HepG2 (cell line): Measurements from ENCODE around the gene SPIN1. TPM values are rescaled to one million over a fixed set of nuclear protein-coding genes. Genes with fewer than 3 reads are reported as not detected.

Experiments used
- ATAC-seq: fragments of 200-7000 bp; cut with Tn5 transposase; 3 replicates; pipeline ENCODE4 v1.9.1; 2020; ENCODE audit warnings: mild to moderate bottlenecking, moderate library complexity
- BruUV-seq: library from RNA; stranded (reverse); fragments of 400-500 nt; replicated peaks from 2 replicates; lab custom pipeline; 2021; lab: Mats Ljungman, UMichigan
- CTCF ChIA-PET: fragments of 300-600 bp; formaldehyde crosslinking; extraction: SDS; loops from one replicate; lab custom pipeline; 2021; ENCODE audit warnings: low total read pairs, inconsistent platforms, low intra/inter-chr PET ratio; lab: Yijun Ruan, JAX
- POLR2A ChIA-PET: fragments of 350-600 bp; sonication (Branson Sonifier 250); formaldehyde crosslinking; loops from one replicate; lab custom pipeline; 2020; ENCODE audit warnings: antibody characterized with exemption, inconsistent platforms; lab: Yijun Ruan, JAX
- DNase-seq: peaks from one replicate; pipeline ENCODE4 v3.0.0-alpha.2; 2015; ENCODE audit warnings: low spot score
- FAIRE-seq: peaks from 3 replicates; lab custom pipeline; 2011; peaks lifted over from hg19 to GRCh38; lab: Jason Lieb, UNC
- H2AFZ ChIP-seq: one replicate; pipeline ENCODE4 v1.6.1; 2011; ENCODE audit warnings: low read length, inconsistent platforms
- H3K27ac ChIP-seq: fragments of 300-600 bp; 3 replicates; pipeline ENCODE4 v1.8.0; 2011; ENCODE audit warnings: mixed run types, mild to moderate bottlenecking, mixed read lengths, low read length, inconsistent platforms; ENCODE audit not compliant: insufficient read depth; ENCODE audit errors: extremely low read length
- H3K27me3 ChIP-seq, 2 experiments: fragments of 200-600 bp in 1 of 2; 2 replicates in 1 of 2; 3 replicates in 1 of 2; pipeline versions ENCODE4 v1.6.0 to v1.8.0; 2011; ENCODE audit warnings: low read length in 2 of 2, mild to moderate bottlenecking in 2 of 2, moderate library complexity in 2 of 2, inconsistent platforms in 1 of 2; ENCODE audit not compliant: insufficient read depth in 2 of 2, control insufficient read depth in 1 of 2
- H3K36me3 ChIP-seq, 2 experiments: fragments of 200-600 bp in 1 of 2; replicated peaks in 1 of 2; 2 replicates in 1 of 2; 3 replicates in 1 of 2; pipeline versions ENCODE4 v1.5.1 to v1.8.0; 2011; ENCODE audit warnings: low read length in 2 of 2, inconsistent platforms in 1 of 2; ENCODE audit not compliant: insufficient read depth in 2 of 2, control insufficient read depth in 1 of 2
- H3K4me1 ChIP-seq: 2 replicates; pipeline ENCODE4 v1.5.1; 2012; ENCODE audit warnings: low read length, inconsistent platforms; ENCODE audit not compliant: insufficient read depth
- H3K4me2 ChIP-seq: 2 replicates; pipeline ENCODE4 v1.6.0; 2011; ENCODE audit warnings: low read depth, low read length, inconsistent platforms
- H3K4me3 ChIP-seq, 3 experiments: fragments of 200-600 bp in 1 of 3; sonication (generic), shearing (Covaris generic) in 1 of 3; replicated peaks in 1 of 3; 2 replicates each; pipeline ENCODE4 v1.5.1; 2011 to 2016; ENCODE audit warnings: low read length in 3 of 3, inconsistent platforms in 2 of 3, low read depth in 2 of 3, mild to moderate bottlenecking in 2 of 3, control low read depth in 1 of 3, mixed read lengths in 1 of 3; ENCODE audit not compliant: insufficient read depth in 1 of 3
- H3K79me2 ChIP-seq: one replicate; pipeline ENCODE4 v1.6.1; 2011; ENCODE audit warnings: low read length, inconsistent platforms; ENCODE audit not compliant: insufficient read depth
- H3K9ac ChIP-seq: 2 replicates; pipeline ENCODE4 v1.6.0; 2011; ENCODE audit warnings: mild to moderate bottlenecking, low read depth, low read length, inconsistent platforms; ENCODE audit not compliant: insufficient read depth
- H3K9me3 ChIP-seq: 2 replicates; pipeline ENCODE4 v1.5.1; 2012; ENCODE audit warnings: mild to moderate bottlenecking, low read length
- H4K20me1 ChIP-seq: 2 replicates; pipeline ENCODE4 v1.6.0; 2011; ENCODE audit warnings: inconsistent platforms, mild to moderate bottlenecking, low read length, moderate library complexity; ENCODE audit not compliant: insufficient read depth
- HIC2 ChIP-seq: sonication (generic); formaldehyde crosslinking; IDR thresholded peaks from 2 replicates; pipeline ENCODE4 v1.9.0; 2022; ENCODE audit warnings: low read depth, missing genetic modification reagents
- JUN ChIP-seq: sonication (generic); formaldehyde crosslinking; IDR thresholded peaks from 2 replicates; pipeline ENCODE4 v1.4.0; 2020; ENCODE audit warnings: mild to moderate bottlenecking, missing genetic modification reagents
- REL ChIP-seq: sonication (generic); formaldehyde crosslinking; conservative IDR thresholded peaks from 2 replicates; pipeline ENCODE4 v1.8.0; 2022; ENCODE audit warnings: mild to moderate bottlenecking, missing genetic modification reagents, moderate library complexity
- SMARCC2 ChIP-seq: fragments of 450-650 bp; IDR thresholded peaks from 2 replicates; pipeline ENCODE4 v1.6.1; 2017; ENCODE audit warnings: antibody characterized with exemption, mild to moderate bottlenecking
- XBP1 ChIP-seq: sonication (generic); formaldehyde crosslinking; IDR thresholded peaks from 2 replicates; pipeline ENCODE4 v1.5.0; 2020; ENCODE audit warnings: missing genetic modification reagents
- ZBTB39 ChIP-seq: sonication (generic); formaldehyde crosslinking; IDR thresholded peaks from 2 replicates; pipeline ENCODE4 v1.5.0; 2020; ENCODE audit warnings: missing genetic modification reagents
- ZBTB7B ChIP-seq: sonication (generic); formaldehyde crosslinking; IDR thresholded peaks from 2 replicates; pipeline ENCODE4 v1.4.0; 2020; ENCODE audit warnings: missing genetic modification reagents
- ZNF333 ChIP-seq: sonication (generic); formaldehyde crosslinking; IDR thresholded peaks from 2 replicates; pipeline ENCODE4 v1.4.0; 2020; ENCODE audit warnings: mild to moderate bottlenecking, missing genetic modification reagents, borderline replicate concordance
- ZNF546 ChIP-seq: sonication (generic); formaldehyde crosslinking; conservative IDR thresholded peaks from 2 replicates; pipeline ENCODE4 v1.8.1; 2023; ENCODE audit warnings: mild to moderate bottlenecking, missing genetic modification reagents
- ZNF646 ChIP-seq: sonication (generic); formaldehyde crosslinking; IDR thresholded peaks from 2 replicates; pipeline ENCODE4 v1.9.0; 2021; ENCODE audit warnings: mild to moderate bottlenecking, missing genetic modification reagents
- ZNF841 ChIP-seq: sonication (generic); formaldehyde crosslinking; IDR thresholded peaks from 2 replicates; pipeline ENCODE4 v1.8.1; 2023; ENCODE audit warnings: missing genetic modification reagents, borderline replicate concordance
- WGBS: methylation state at CpG from one replicate; pipeline ENCODE4 v1.1.6; 2017; ENCODE audit warnings: low lambda C conversion rate; 5-methylcytosine and 5-hydroxymethylcytosine counted together
- in situ Hi-C: cut with HindIII; loops from 2 replicates; pipeline ENCODE4 v1.10.0; 2017; ENCODE audit warnings: low pct_unique_long_range_greater_than_20kb; ENCODE audit not compliant: extremely low pct_ligation_motif_present
- intact Hi-C: fragments of 100-400 bp; cut with micrococcal nuclease; formaldehyde crosslinking; loops from one replicate; pipeline ENCODE4 v1.10.0; 2022; ENCODE audit not compliant: unreplicated experiment
- polyA plus RNA-seq, 8 experiments: library from polyadenylated mRNA; depleted of rRNA in 3 of 8; stranded (reverse) in 7 of 8; unstranded in 1 of 8; fragments of >200 nt; fragmentation: Illumina TruSeq in 4 of 8; extraction: Trizol in 4 of 8; gene quantifications; 2 replicates each; pipeline versions ENCODE4 v1.2.1 to v1.2.3, GENCODE V29; 2011 to 2016; ENCODE audit warnings: low read depth in 4 of 8, missing spikeins in 1 of 8, mixed read lengths in 1 of 8; ENCODE audit not compliant: insufficient read depth in 1 of 8
- total RNA-seq, 5 experiments: library from RNA; depleted of rRNA; stranded (reverse); fragments of >200 nt; fragmentation: Illumina TruSeq; extraction: Trizol; gene quantifications; 2 replicates each; pipeline ENCODE4 v1.2.3, GENCODE V29; 2016; ENCODE audit warnings: low read depth in 1 of 5

Gene SPIN1
- total and polyA plus RNA-seq, 2 of the 13 experiments (the other 11 are each of a cell fraction or from before 2014, with no cell fraction given), result 20.0 to 24.3 TPM

GRCh38 chr9:88362681-88363080, 25.6 kb upstream of the SPIN1 start:
- in situ Hi-C loops, result no loop called here
- POLR2A ChIA-PET, result no interaction called here
- CTCF ChIA-PET, result no interaction called here

GRCh38 chr9:88363661-88364060, 24.6 kb upstream of the SPIN1 start:
- in situ Hi-C loops (no loop called here), intact Hi-C loops (no loop called here)
- H3K27ac ChIP-seq, result no peak overlapping the region
- no peak overlapping the region for H3K4me3 ChIP-seq
- H3K36me3 ChIP-seq, result no peaks in the 10 kb centered on the region
- no peak overlapping the region for H2AFZ ChIP-seq
- ChIA-PET CTCF (no interaction called here), POLR2A (no interaction called here)
- no peaks in the 10 kb centered on the region for H3K4me1 ChIP-seq
- WGBS, result 0% methylated on average over 1 of the region's 1 CpG
- no peak overlapping the region for H3K4me2 ChIP-seq
- no peaks in the 10 kb centered on the region for H3K79me2 ChIP-seq
- no peaks in the 10 kb centered on the region for H4K20me1 ChIP-seq
- H3K27me3 ChIP-seq, result no peaks in the 10 kb centered on the region
- FAIRE-seq (no peak), DNase-seq (no peak), ATAC-seq (no peak)
- peaks cover 6% of the 10 kb centered on the region; the same call in 1 of the 2 replicates for H3K9me3 ChIP-seq
- BruUV-seq, result no TSS peak
- H3K9ac ChIP-seq, result no peak overlapping the region
- TF ChIP-seq ZNF646 (CRISPR knock-in tag) (no peak), ZBTB39 (CRISPR knock-in tag) (no peak), HIC2 (CRISPR knock-in tag) (no peak), XBP1 (no peak), ZNF841 (no peak), ZNF546 (no peak)

More at GRCh38 chr9:88362681-88363080, 25.6 kb upstream of the SPIN1 start:
- ATAC-seq (no peak), FAIRE-seq (no peak), DNase-seq (no peak)
- H4K20me1 ChIP-seq, result no peaks in the 10 kb centered on the region
- H3K9me3 ChIP-seq, result no peaks in the 10 kb centered on the region; the same call in 1 of the 2 replicates
- H3K79me2 ChIP-seq, result no peaks in the 10 kb centered on the region
- H3K4me3 ChIP-seq, result no peak overlapping the region
- H2AFZ ChIP-seq, result no peak overlapping the region
- TF ChIP-seq ZNF333 (CRISPR knock-in tag), result no peak
- TF ChIP-seq ZNF841, result no peak
- TF ChIP-seq REL (CRISPR knock-in tag), result no peak
- no peak for TF ChIP-seq ZBTB7B (CRISPR knock-in tag)
- no peak for TF ChIP-seq SMARCC2
- TF ChIP-seq JUN (CRISPR knock-in tag), result no peak
- no peak overlapping the region for H3K4me2 ChIP-seq
- H3K27me3 ChIP-seq, result no peaks in the 10 kb centered on the region
- no peaks in the 10 kb centered on the region for H3K4me1 ChIP-seq
- no TSS peak for BruUV-seq
- 31% methylated on average over 2 of the region's 2 CpGs for WGBS
- H3K9ac ChIP-seq, result no peak overlapping the region
- no peak overlapping the region for H3K27ac ChIP-seq
- H3K36me3 ChIP-seq, result no peaks in the 10 kb centered on the region
- intact Hi-C loops, result no loop called here
